Measurements from ENCODE around the gene DDX5.

Gene DDX5

GRCh38 chr17:64459284-64459747, 46.8 kb downstream of the DDX5 start:
- no peaks in the 10 kb centered on the region for H3K9me3 ChIP-seq (ENCODE audit: control insufficient read depth in 5 of 5, low read length in 5 of 5)
- no peaks in the 10 kb centered on the region for H3K27me3 ChIP-seq (ENCODE audit: control insufficient read depth in 5 of 5, insufficient read depth in 4 of 5, low read length in 5 of 5)
- H3K36me3 ChIP-seq (ENCODE audit: control insufficient read depth in 5 of 5, insufficient read depth in 5 of 5, low read length in 5 of 5), result peaks cover 0 to 7% (median 0%) of the 10 kb centered on the region in 5 donors
- no peak overlapping the region for H3K9ac ChIP-seq (ENCODE audit: low read length in 5 of 5)
- H3K27ac ChIP-seq (ENCODE audit: low read depth, low read length), result no peak overlapping the region
- no peak overlapping the region for H3K4me3 ChIP-seq (ENCODE audit: low read depth in 1 of 5, low read length in 5 of 5)
- H3K4me1 ChIP-seq (ENCODE audit: control insufficient read depth in 5 of 5, insufficient read depth in 5 of 5, low read length in 5 of 5), result peaks cover 0 to 29% (median 8%) of the 10 kb centered on the region in 5 donors

- Histone ChIP-seq H3K27me3 (ENCODE audit: control insufficient read depth in 5 of 5, insufficient read depth in 4 of 5, low read length in 5 of 5) (no peaks in the 10 kb centered on the region), H3K27ac (ENCODE audit: low read depth, low read length) (no peak overlapping the region), H3K9ac (ENCODE audit: low read length in 5 of 5) (no peak overlapping the region), H3K9me3 (ENCODE audit: control insufficient read depth in 5 of 5, low read length in 5 of 5) (no peaks in the 10 kb centered on the region), H3K4me3 (ENCODE audit: low read depth in 1 of 5, low read length in 5 of 5) (no peak overlapping the region), H3K4me1 (ENCODE audit: control insufficient read depth in 5 of 5, insufficient read depth in 5 of 5, low read length in 5 of 5) (peaks cover 0 to 29% (median 8%) of the 10 kb centered on the region in 5 donors), H3K36me3 (ENCODE audit: control insufficient read depth in 5 of 5, insufficient read depth in 5 of 5, low read length in 5 of 5) (peaks cover 0 to 7% (median 0%) of the 10 kb centered on the region in 5 donors)
These were observed 47.3 kb downstream of the DDX5 start for GRCh38 chr17:64458756-64459155.

GRCh38 chr17:64457156-64457555, 48.9 kb downstream of the DDX5 start:
- Histone ChIP-seq H3K4me3 (ENCODE audit: low read depth in 1 of 5, low read length in 5 of 5) (no peak overlapping the region), H3K27ac (ENCODE audit: low read depth, low read length) (no peak overlapping the region), H3K9me3 (ENCODE audit: control insufficient read depth in 5 of 5, low read length in 5 of 5) (no peaks in the 10 kb centered on the region), H3K4me1 (ENCODE audit: control insufficient read depth in 5 of 5, insufficient read depth in 5 of 5, low read length in 5 of 5) (peaks cover 0 to 28% (median 8%) of the 10 kb centered on the region in 5 donors), H3K9ac (ENCODE audit: low read length in 5 of 5) (no peak overlapping the region), H3K36me3 (ENCODE audit: control insufficient read depth in 5 of 5, insufficient read depth in 5 of 5, low read length in 5 of 5) (peaks cover 0 to 7% (median 0%) of the 10 kb centered on the region in 5 donors), H3K27me3 (ENCODE audit: control insufficient read depth in 5 of 5, insufficient read depth in 4 of 5, low read length in 5 of 5) (no peaks in the 10 kb centered on the region)

- no peak overlapping the region for H3K4me3 ChIP-seq (ENCODE audit: low read depth in 1 of 5, low read length in 5 of 5)
- peaks cover 0 to 21% (median 8%) of the 10 kb centered on the region in 5 donors for H3K4me1 ChIP-seq (ENCODE audit: control insufficient read depth in 5 of 5, insufficient read depth in 5 of 5, low read length in 5 of 5)
- H3K27me3 ChIP-seq (ENCODE audit: control insufficient read depth in 5 of 5, insufficient read depth in 4 of 5, low read length in 5 of 5), result no peaks in the 10 kb centered on the region
- no peak overlapping the region for H3K27ac ChIP-seq (ENCODE audit: low read depth, low read length)
- no peak overlapping the region for H3K9ac ChIP-seq (ENCODE audit: low read length in 5 of 5)
- H3K9me3 ChIP-seq (ENCODE audit: control insufficient read depth in 5 of 5, low read length in 5 of 5), result no peaks in the 10 kb centered on the region
- H3K36me3 ChIP-seq (ENCODE audit: control insufficient read depth in 5 of 5, insufficient read depth in 5 of 5, low read length in 5 of 5), result peaks cover 0 to 7% (median 0%) of the 10 kb centered on the region in 5 donors
These were observed 49.9 kb downstream of the DDX5 start for GRCh38 chr17:64455993-64456885.

GRCh38 chr17:64449545-64449944, 56.5 kb downstream of the DDX5 start:
- Histone ChIP-seq H3K4me3 (ENCODE audit: low read depth in 1 of 5, low read length in 5 of 5) (peak overlapping the region; percentile 11 to 48 (median 38)), H3K27me3 (ENCODE audit: control insufficient read depth in 5 of 5, insufficient read depth in 4 of 5, low read length in 5 of 5) (no peaks in the 10 kb centered on the region), H3K9ac (ENCODE audit: low read length in 5 of 5) (peak overlapping the region in 1 of 5 donors; percentile 52), H3K9me3 (ENCODE audit: control insufficient read depth in 5 of 5, low read length in 5 of 5) (no peaks in the 10 kb centered on the region), H3K27ac (ENCODE audit: low read depth, low read length) (peak overlapping the region; percentile 51), H3K4me1 (ENCODE audit: control insufficient read depth in 5 of 5, insufficient read depth in 5 of 5, low read length in 5 of 5) (peaks cover 0 to 19% (median 13%) of the 10 kb centered on the region in 5 donors), H3K36me3 (ENCODE audit: control insufficient read depth in 5 of 5, insufficient read depth in 5 of 5, low read length in 5 of 5) (no peaks in the 10 kb centered on the region)

- peak within 1 kb of the TSS in 2 of 5 donors; percentile 48 to 52 for H3K9ac ChIP-seq (ENCODE audit: low read length in 5 of 5)
- H3K4me1 ChIP-seq (ENCODE audit: control insufficient read depth in 5 of 5, insufficient read depth in 5 of 5, low read length in 5 of 5), result peaks cover 0 to 19% (median 13%) of the 10 kb centered on the region in 5 donors
- no peaks in the 10 kb centered on the region for H3K27me3 ChIP-seq (ENCODE audit: control insufficient read depth in 5 of 5, insufficient read depth in 4 of 5, low read length in 5 of 5)
- H3K4me3 ChIP-seq (ENCODE audit: low read depth in 1 of 5, low read length in 5 of 5), result peak within 1 kb of the TSS; percentile 11 to 48 (median 38)
- no peaks in the 10 kb centered on the region for H3K36me3 ChIP-seq (ENCODE audit: control insufficient read depth in 5 of 5, insufficient read depth in 5 of 5, low read length in 5 of 5)
- H3K27ac ChIP-seq (ENCODE audit: low read depth, low read length), result peak within 1 kb of the TSS; percentile 51
- H3K9me3 ChIP-seq (ENCODE audit: control insufficient read depth in 5 of 5, low read length in 5 of 5), result no peaks in the 10 kb centered on the region
These were observed 57.2 kb downstream of the DDX5 start, which contains the start of gene MILR1 for GRCh38 chr17:64448665-64449512. MILR1 (plus strand) TSS chr17:64449115; CDS start chr17:64449169, 54 bp downstream.

All from subcutaneous abdominal adipose tissue (tissue), 5 donors.